Osteoblast (primary cell): Measurements from ENCODE around the gene EEA1. TPM values are rescaled to one million over a fixed set of nuclear protein-coding genes. Genes with fewer than 3 reads are reported as not detected.

Experiments used
- DNase-seq: peaks from one replicate; pipeline ENCODE4 v3.0.0; 2011; ENCODE audit warnings: low spot score, mixed read lengths; ENCODE audit not compliant: insufficient read length; ENCODE audit errors: missing footprints
- H2AFZ ChIP-seq: 2 replicates; pipeline ENCODE4 v1.6.0; 2011; ENCODE audit warnings: mild to moderate bottlenecking, low read length
- H3K27ac ChIP-seq: 2 replicates; pipeline ENCODE4 v1.5.1; 2011; ENCODE audit warnings: mild to moderate bottlenecking, low read depth, low read length, moderate library complexity
- H3K27me3 ChIP-seq: 2 replicates; pipeline ENCODE4 v1.6.0; 2012; ENCODE audit warnings: mild to moderate bottlenecking, control low read depth, inconsistent platforms, low read length, moderate library complexity; ENCODE audit not compliant: insufficient read depth
- H3K36me3 ChIP-seq: 2 replicates; pipeline ENCODE4 v1.5.1; 2011; ENCODE audit warnings: mild to moderate bottlenecking, low read length, control low read depth, moderate library complexity; ENCODE audit not compliant: insufficient read depth
- H3K4me1 ChIP-seq: 2 replicates; pipeline ENCODE4 v1.5.1; 2011; ENCODE audit warnings: mild to moderate bottlenecking, low read length, control low read depth, moderate library complexity; ENCODE audit not compliant: insufficient read depth
- H3K4me2 ChIP-seq: 2 replicates; pipeline ENCODE4 v1.6.0; 2011; ENCODE audit warnings: mild to moderate bottlenecking, low read length; ENCODE audit not compliant: insufficient read depth
- H3K4me3 ChIP-seq: fragments of 200-600 bp; sonication (generic); 3 replicates; pipeline ENCODE4 v1.5.1; 2012; ENCODE audit warnings: mild to moderate bottlenecking, low read length, inconsistent platforms; ENCODE audit not compliant: insufficient read depth
- H3K79me2 ChIP-seq: 2 replicates; pipeline ENCODE4 v1.6.0; 2012; ENCODE audit warnings: mild to moderate bottlenecking, low read length, control low read depth, inconsistent platforms; ENCODE audit not compliant: insufficient read depth
- H3K9me3 ChIP-seq: 2 replicates; pipeline ENCODE4 v1.5.1; 2011; ENCODE audit warnings: low read depth, low read length, control low read depth
- H4K20me1 ChIP-seq: 2 replicates; pipeline ENCODE4 v1.6.0; 2012; ENCODE audit warnings: mild to moderate bottlenecking, low read length, control low read depth; ENCODE audit not compliant: insufficient read depth
- CTCF ChIP-seq: IDR thresholded peaks from 2 replicates; pipeline ENCODE4 v1.5.1; 2011; ENCODE audit warnings: mild to moderate bottlenecking, low read depth, low read length, moderate library complexity; ENCODE audit errors: extremely low read depth
- total RNA-seq: library from RNA; depleted of rRNA; stranded (reverse); fragments of >200 nt; gene quantifications from 2 replicates; pipeline ENCODE4 v1.2.3, GENCODE V29; 2012

Gene EEA1
- total RNA-seq, 1 donor = 32.9 TPM

GRCh38 chr12:92879698-92880322, 49.3 kb downstream of the EEA1 start:
- DNase-seq = peak; percentile 6

GRCh38 chr12:92877904-92878303, 51.2 kb downstream of the EEA1 start:
- H3K79me2 ChIP-seq = peaks cover 78% of the 10 kb centered on the region
- H2AFZ ChIP-seq = no peak overlapping the region
- no peak overlapping the region for H3K4me3 ChIP-seq
- H3K4me2 ChIP-seq = no peak overlapping the region
- H3K9me3 ChIP-seq = no peaks in the 10 kb centered on the region
- peaks cover 2% of the 10 kb centered on the region for H4K20me1 ChIP-seq
- TF ChIP-seq CTCF = no peak
- no peaks in the 10 kb centered on the region for H3K4me1 ChIP-seq
- no peak overlapping the region for H3K27ac ChIP-seq
- H3K27me3 ChIP-seq = no peaks in the 10 kb centered on the region
- no peak for DNase-seq
- H3K36me3 ChIP-seq = peaks cover 3% of the 10 kb centered on the region

More at GRCh38 chr12:92879698-92880322, 49.3 kb downstream of the EEA1 start:
- Histone ChIP-seq H3K9me3 (no peaks in the 10 kb centered on the region), H3K4me3 (no peak overlapping the region), H3K27ac (no peak overlapping the region), H2AFZ (no peak overlapping the region), H4K20me1 (peaks cover 2% of the 10 kb centered on the region), H3K27me3 (no peaks in the 10 kb centered on the region), H3K4me1 (no peaks in the 10 kb centered on the region), H3K79me2 (peaks cover 69% of the 10 kb centered on the region), H3K4me2 (no peak overlapping the region), H3K36me3 (peaks cover 10% of the 10 kb centered on the region)
- TF ChIP-seq CTCF = no peak

- DNase-seq = no peak
- Histone ChIP-seq H3K4me3 (no peak overlapping the region), H3K9me3 (no peaks in the 10 kb centered on the region), H3K4me2 (no peak overlapping the region), H3K27ac (no peak overlapping the region), H2AFZ (no peak overlapping the region), H4K20me1 (peaks cover 2% of the 10 kb centered on the region), H3K79me2 (peaks cover 82% of the 10 kb centered on the region), H3K36me3 (no peaks in the 10 kb centered on the region), H3K27me3 (no peaks in the 10 kb centered on the region), H3K4me1 (peaks cover under 1% of the 10 kb centered on the region)
- TF ChIP-seq CTCF = no peak
These were observed 52.6 kb downstream of the EEA1 start for GRCh38 chr12:92876496-92876895.

- H3K9me3 ChIP-seq = no peaks in the 10 kb centered on the region
- peak overlapping the region; percentile 54 for H3K4me2 ChIP-seq
- no peak overlapping the region for H3K27ac ChIP-seq
- H3K79me2 ChIP-seq = peaks cover 73% of the 10 kb centered on the region
- no peaks in the 10 kb centered on the region for H3K36me3 ChIP-seq
- H3K4me3 ChIP-seq = no peak overlapping the region
- no peaks in the 10 kb centered on the region for H3K27me3 ChIP-seq
- TF ChIP-seq CTCF = no peak
- no peak overlapping the region for H2AFZ ChIP-seq
- DNase-seq = peak; percentile 27
- H3K4me1 ChIP-seq = peaks cover 7% of the 10 kb centered on the region
- peaks cover 5% of the 10 kb centered on the region for H4K20me1 ChIP-seq
These were observed 58.0 kb downstream of the EEA1 start for GRCh38 chr12:92871116-92871515.
